ENCODE data around the gene CRCP.
"Not testable (repeated sequence)": the region's sequence is repeated elsewhere in the genome, so short reads cannot be mapped to it uniquely, and the experiment has no call there.

The CRCP gene

DNA sequence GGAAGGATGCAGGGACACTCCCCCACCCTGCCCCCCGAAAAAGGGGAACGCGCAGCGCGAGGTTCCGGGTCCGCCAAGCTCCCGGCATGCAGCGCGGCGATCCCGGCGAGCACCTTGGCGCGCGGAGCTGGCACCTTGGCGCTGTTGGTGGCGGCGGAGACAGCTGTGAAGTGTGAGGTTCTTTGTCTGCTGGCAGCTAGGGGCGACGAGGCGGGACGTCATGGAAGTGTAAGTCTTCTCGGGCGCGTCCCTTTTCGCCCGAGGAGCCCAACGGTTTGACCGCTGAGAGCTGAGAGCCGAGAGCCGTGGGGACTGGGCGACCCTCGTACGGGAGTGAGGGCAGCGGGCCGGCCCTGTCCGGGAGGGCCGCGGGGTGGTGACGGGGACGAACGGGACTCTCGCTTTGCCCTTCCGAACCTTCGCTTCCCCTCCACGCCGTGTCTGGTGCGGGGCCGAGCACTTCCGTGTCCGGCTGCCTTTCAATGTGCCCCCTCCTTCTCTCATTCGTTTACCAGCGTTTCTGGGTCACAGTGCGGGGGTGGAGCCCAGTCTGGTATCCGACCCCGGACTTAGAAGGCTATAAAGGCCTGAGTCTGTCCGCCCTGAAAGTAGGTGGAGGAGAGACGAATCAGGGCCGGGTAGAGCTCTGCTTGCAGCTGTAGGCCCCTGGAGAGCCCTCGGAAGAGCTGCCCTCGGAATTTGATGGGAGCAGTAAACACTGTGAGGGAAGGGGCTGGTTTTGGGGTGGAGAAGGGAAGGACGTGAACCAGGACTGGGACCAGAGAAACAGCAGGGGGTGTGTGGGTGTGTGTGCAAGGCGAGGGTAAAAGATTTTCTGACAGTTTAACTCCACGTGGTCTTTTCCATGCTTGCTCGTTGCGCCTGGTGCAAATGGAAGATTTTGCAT, at the start of gene CRCP:
Gene CRCP (plus strand): TSS at position 105 of the 907 bp plus-strand sequence. CDS start 116 bp downstream, at position 221.
- DNase-seq = peak in 50 of 51 donors; percentile 33 to 85 (median 68)

- no peak for DNase-seq
Observed at GRCh38 chr7:66069732-66070131, 44.9 kb upstream of the CRCP start.

DNA sequence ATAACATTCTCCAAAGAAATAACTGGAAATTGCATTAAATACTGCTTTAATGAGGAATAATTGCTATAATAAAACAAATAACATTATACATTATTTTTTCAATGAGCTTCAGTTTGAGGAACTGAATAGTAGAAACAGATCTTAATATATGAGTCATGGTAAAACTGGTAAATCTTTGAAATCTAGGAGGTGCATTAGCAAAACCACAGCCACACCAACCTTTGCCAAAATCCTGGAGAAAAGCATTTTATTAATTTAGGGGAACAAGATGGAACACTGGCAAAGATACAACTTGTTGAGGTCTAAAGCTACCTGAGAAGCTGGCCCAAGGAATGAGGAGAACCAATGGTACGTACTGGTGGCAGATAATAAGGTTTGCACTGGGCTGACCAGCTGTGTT, 44.4 kb upstream of the CRCP start:
- DNase-seq = no peak

DNA sequence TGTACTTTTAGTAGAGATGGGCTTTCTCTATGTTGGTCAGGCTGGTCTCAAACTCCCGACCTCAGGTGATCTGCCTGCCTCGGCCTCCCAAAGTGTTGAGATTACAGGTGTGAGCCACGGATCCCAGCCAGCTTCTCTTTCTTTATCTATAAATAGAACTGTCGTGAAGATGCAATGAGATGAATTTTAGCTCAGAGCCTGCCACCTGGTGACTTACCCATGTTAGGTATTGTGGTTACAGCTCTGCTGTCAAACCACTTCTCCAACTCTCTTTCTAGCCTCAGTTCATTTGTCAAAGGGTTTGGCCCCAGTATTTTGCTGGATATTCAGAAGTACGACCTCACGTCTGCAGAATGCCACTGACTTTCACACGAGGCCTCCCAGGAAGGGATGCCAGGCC, 42.4 kb upstream of the CRCP start:
- DNase-seq = peak in 1 of 51 donors; percentile 4

- peak; percentile 32 to 96 (median 90) for DNase-seq
Observed at GRCh38 chr7:66075590-66076461, 38.8 kb upstream of the CRCP start, which contains the start of gene ASL. Gene ASL, plus strand, starts transcription at chr7:66075819. Its CDS starts 263 bp downstream, at chr7:66076082.

DNA sequence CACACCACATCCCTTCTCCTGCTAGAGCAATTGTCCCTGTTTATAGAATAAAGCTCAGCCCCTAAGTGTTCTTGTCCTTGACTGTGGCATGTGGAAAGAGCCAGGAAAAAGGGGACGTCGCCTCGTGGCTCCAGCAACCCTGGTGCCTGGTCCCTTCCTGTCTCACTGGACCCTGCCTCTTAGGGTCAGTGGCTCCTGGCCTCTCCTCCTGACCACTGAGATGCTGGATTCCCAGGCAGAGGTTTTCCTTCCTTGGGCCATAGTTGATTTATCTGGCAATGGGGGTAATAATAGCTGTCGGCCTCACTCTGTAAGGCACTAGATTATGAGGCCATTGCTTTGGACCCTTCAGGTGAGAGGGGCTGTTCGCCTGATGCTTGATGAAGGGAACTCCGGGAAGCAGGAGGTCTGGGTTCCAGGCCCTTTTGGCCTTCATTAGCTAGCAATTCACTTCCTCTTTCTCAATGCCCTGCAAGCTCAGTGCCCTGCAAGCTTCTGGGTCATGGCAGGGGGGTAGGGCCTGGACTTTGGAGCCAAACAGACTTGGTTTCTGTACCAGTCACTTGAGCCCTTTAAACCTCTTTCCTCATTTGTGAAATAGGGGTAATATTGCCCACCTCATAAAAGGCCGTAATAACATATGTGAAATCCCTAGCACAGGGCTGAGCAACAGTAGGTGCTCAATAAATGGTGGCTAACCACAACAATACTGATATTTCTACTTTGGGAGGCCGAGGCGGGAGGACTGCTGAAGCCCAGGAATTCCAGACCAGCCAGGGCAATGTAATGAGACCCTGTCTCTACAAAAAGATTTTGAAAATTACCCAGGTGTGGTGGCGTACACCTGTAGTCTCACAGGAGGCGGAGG, 38.0 kb upstream of the CRCP start:
- no peak for DNase-seq

- no peak for DNase-seq
Observed at GRCh38 chr7:66078067-66078466, 36.6 kb upstream of the CRCP start.

DNA sequence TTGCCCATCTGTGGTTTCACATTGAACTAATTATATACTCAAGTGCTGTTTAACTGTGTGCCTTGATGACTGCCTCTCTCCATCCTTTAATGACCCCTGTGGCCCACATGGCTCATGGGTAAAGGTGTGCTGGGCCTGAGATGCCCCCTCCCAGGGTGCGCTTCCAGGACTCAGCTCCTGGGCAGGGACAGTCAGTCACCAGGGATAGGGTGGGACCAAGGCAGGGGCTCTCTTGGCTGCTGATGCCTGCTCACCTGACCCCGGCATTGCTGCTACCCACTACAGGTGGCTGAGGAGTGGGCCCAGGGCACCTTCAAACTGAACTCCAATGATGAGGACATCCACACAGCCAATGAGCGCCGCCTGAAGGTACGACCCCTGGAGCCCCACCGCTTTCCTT, 32.6 kb upstream of the CRCP start:
- DNase-seq = no peak

GRCh38 chr7:66082886-66083415, 31.7 kb upstream of the CRCP start:
- no peak for DNase-seq

DNA sequence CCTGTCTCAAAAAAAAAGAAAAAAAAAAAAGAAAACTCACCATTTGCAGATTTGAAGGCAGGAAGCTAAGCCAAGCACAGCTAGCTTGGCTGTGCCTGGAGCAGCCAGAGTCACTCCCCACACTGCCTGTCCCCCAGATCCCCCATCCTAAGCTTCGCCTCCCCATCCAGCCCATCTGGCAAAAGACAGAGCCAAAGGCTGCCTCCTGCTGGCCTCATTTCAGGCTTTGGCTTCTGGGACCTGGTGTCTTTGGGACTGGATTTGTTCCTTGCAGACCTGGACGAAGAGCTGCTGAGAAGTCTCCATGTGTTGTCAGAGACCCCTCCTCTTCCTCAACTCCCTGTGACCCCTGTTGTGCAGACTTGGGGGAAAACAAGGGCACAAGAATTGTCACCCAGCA, 31.0 kb upstream of the CRCP start:
- no peak for DNase-seq

DNA sequence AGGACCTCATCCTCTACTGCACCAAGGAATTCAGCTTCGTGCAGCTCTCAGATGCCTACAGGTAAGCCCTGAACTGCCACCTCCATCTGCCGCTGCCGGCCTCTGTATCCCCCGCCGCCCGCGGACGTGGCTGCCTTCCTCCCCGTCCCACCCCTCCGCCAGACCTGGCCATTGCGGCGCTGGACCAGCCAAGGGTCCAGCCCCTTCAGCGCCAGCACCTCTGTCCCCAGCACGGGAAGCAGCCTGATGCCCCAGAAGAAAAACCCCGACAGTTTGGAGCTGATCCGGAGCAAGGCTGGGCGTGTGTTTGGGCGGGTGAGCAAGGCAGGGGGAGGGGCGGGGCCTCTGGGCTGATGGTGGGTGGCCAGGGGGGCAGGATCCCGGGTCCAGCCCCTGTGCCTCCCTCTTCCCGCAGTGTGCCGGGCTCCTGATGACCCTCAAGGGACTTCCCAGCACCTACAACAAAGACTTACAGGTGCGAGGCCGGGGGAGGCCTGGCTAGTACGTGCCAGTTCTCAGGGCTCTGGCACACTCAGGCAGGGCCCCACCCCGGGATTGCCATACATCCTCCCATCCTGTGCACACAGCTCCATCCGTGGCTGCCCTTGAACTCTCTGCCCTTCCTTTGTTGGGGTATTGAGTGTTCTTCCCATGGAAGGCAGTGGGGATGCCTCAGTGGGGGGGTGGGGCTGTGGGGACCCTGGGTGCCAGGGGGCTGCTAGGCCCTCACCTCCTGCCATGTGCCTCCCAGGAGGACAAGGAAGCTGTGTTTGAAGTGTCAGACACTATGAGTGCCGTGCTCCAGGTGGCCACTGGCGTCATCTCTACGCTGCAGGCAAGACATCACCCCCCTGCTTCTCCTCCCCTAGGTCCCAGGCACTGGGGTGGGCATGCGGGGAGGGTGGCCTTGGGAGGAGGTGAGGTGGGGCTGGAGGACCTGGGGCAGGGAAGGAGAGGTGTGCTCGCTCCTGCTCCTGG, 25.5 kb upstream of the CRCP start:
- DNase-seq = no peak

- DNase-seq = no peak
Observed at GRCh38 chr7:66092654-66093053, 22.0 kb upstream of the CRCP start.

DNA sequence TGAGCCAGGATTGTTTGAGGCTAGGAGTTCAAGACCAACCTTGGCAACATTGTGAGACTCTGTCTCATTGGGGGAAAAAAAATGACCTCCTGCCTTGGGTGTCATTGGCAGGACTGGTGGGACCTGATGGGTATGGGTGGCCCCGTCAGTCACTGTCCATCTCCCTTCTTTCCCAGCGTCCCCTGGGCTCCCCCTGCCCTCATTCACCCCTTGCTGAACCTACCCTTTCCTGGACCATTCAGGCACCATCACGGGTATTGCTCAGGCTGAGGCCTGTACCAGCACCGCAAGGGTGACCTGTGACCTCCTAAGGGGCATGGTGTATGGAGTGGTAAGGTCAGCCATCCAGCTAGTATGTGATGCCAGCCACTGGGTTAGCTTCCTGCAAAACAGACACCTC, 19.6 kb upstream of the CRCP start:
- DNase-seq = no peak

DNA sequence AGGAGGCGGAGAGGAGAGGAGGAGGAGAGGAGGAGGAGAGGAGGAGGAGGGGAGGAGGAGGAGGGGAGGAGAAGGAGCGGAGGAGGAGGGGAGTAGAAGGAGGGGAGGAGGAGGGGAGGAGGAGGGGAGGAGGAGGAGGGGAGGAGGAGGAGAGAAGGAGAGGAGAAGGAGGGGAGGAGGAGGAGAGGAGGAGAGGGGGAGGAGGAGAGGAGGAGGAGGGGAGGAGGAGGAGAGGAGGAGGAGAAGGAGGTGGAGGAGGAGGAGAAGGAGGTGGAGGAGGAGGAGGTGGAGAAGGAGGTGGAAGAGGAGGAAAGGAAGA, 15.5 kb upstream of the CRCP start:
- DNase-seq = no peak

DNA sequence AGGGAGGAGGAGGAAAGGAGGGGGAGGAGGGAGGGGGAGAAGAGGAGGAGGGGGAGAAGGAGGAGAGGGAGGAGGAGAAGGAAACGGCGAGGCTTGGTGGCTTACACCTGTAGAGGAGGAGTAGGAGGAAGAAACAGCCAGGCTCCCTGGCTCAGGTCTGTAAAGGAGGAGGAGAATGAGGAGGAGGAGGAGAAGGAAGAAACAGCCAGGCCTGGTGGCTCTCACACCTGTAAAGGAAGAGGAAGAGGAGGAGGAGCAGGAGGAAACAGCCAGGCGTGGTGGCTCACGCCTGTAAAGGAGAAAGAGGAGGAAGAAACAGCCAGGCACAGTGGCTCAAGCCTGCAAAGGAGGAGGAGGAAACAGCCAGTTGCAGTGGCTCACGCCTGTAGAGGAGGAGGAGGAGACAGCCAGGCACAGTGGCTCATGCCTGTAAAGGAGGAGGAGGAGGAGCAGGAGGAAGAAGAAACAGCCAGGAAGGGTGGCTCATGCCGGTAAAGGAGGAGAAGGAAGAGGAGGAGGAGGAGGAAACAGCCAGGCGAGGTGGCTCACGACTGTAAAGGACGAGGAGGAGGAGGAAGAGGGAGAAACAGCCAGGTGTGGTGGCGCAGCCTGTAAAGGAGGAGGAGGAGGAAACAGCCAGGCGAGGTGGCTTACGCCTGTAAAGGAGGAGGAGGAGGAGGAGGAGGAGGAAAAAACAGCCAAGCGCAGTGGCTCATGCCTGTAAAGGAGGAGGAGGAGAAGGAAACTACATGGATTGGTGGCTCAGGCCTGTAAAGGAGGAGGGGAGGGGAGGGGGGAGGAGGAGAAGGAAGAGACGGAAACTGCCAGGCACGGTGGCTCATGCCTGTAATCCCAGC, 14.9 kb upstream of the CRCP start:
- DNase-seq = peak in 37 of 51 donors; percentile 5 to 78 (median 34)

GRCh38 chr7:66100408-66101050, 14.1 kb upstream of the CRCP start:
- no peak for DNase-seq

DNA sequence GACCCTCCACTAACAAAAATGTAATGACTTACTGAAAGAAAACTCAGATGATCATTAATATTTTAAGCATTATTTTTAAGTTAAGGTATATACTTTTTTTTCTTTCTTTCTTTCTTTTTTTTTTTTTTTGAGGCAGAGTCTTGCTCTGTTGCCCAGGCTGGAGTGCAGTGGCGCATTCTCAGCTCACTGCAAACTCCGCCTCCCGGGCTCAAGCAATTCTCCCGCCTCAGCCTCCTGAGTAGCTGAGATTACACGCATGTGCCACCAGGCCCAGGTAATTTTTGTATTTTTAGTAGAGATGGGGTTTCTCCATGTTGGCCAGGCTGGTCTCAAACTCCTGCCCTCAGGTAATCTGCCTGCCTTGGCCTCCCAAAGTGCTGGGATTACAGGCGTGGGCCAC, 12.5 kb upstream of the CRCP start:
- not testable (repeated sequence) for DNase-seq

GRCh38 chr7:66103994-66104393, 10.7 kb upstream of the CRCP start:
- not testable (repeated sequence) for DNase-seq

All from hypothalamus (tissue), 51 donors.